Dedifferentiated amniotic fluid mesenchymal stem cell (primary cell): Measurements from ENCODE around the gene ZNF444.

Experiments used
- DNase-seq: peaks from one replicate; pipeline ENCODE4 v3.0.0-alpha.2; 2016; ENCODE audit errors: extremely low spot score

Gene ZNF444

DNA sequence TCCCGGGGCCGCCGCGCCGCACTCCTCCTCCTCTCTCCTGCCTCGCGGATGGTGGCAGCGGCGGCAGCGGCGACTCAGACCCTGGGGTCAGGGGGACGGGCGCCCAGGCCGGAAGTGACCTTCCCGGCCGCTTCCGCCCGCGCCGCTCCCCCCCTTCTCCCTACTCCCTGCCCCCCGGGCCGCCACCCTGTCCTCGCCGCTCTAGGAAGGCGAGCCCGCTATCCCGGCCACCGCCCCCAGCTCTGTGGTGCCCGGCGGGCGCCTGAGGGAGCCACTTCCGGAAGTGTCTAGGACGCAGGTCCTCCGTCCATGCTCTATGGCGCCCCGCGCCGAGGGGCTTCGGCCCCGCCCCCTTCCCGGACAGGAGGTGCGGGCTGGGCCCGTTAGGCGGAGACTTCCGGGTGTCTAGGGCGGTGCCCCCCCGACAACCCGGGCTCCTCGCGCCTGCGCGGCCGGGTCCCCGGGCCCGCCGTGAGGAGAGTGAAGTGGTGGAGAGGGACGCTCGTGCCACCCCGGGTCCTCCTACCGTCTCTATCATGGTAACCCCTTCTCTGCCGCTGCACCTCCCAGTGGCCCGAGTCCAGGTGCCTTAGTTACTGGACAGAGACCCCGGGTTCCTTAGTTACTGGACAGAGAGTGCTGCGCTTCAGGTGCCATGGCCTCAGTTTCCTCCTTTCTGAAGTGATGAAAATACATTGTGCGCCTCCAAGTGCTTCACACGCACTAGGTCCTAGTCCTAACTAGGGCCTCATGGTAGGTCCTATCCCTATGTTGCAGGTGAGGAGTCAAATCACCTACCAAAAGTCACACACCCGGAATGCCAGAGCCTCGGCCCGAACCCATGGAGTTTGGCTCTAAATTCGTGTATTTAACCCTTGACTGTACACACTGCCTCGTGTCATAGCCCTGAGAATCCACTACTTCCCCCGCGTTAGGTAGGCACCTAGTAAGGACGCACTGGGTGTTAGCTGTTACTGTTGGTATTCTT, 19.6 kb upstream of the ZNF444 start, which contains the start of gene ZNF787:
TSS of gene ZNF787 (minus strand) at position 116 of the 988 bp plus-strand sequence. CDS start 18,078 bp downstream, outside the sequence.
- peak; percentile 96 for DNase-seq

DNA sequence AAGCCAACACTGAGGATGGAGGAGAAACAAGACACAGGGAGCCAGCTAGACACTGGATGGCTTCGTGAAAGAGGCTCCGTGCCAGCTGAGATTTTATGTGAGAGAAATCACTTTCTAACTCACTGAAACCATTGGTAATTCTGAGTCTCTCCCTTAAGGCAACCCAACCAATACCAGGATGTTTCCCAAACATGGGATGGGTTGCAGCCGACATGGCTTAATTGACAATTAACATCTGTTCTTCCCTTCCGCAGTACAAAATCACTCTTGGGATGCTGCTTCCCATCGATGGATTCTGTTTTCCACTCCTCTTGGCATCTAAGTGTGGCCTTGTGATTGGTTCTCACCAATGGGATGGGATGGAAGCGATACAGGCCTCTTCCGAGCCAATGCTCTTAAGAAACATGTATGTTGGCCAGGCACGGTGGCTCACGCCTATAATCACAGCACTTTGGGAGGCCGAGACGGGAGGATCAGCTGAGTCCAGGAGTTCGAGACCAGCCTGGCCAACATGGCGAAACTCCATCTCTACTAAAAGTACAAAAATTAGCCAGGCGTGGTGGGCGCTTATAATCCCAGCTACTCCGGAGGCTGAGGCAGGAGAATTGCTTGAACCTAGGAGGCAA, 17.7 kb upstream of the ZNF444 start:
- DNase-seq, result no peak

DNA sequence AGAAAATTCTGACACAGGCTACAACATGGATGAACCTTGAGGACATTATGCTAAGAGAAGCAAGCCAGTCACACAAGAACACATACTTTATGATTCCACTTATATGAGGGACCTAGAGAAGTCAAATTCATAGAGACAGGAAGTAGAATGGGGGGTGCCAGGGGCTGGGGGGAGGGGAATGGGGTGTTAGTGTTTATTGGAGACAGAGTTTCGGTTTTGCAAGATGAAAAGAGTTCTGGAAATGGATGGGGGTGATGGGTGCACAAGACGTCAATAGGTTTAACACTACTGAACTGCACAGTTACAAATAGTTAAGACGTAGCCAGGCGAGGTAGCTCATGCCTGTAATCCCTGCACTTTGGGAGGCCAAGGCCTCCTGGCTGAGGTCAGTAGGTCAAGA, 16.5 kb upstream of the ZNF444 start:
- DNase-seq, result no peak

DNA sequence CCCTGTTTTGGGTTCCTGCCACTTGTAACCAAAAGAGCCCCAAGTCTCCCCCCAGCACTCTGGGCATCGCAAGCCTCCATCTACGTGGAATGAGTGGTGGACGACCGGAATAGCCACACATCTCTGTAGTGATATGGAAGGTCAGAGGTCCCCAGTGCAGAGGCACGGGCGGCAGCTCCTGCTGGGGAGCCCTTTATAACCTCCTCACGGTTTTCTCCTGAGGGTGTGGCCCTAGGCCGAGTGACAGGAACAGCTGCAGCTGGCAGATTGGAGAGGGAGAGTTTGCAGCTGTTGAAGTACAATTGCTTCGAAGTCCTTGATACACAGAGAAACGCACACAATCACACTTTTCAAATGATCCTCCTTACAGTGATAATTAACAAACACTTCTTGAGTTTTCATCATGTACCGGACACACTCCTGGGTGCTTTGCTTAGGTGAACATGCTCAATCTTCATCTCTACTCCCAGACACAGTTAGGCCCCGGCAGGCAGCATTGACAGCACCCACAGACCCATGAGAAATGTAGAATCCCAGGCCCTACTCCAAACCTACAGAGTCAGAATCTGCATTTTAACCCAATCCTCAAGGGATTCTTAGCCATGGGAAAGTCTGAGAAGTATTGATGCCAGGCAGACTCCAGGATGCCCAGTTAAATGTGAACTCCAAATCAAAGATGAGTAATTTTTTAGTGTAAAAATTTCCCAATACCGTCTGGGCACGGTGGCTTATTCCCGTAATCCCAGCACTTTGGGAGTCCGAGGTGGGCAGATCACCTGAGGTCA, 15.1 kb upstream of the ZNF444 start:
- no peak for DNase-seq

DNA sequence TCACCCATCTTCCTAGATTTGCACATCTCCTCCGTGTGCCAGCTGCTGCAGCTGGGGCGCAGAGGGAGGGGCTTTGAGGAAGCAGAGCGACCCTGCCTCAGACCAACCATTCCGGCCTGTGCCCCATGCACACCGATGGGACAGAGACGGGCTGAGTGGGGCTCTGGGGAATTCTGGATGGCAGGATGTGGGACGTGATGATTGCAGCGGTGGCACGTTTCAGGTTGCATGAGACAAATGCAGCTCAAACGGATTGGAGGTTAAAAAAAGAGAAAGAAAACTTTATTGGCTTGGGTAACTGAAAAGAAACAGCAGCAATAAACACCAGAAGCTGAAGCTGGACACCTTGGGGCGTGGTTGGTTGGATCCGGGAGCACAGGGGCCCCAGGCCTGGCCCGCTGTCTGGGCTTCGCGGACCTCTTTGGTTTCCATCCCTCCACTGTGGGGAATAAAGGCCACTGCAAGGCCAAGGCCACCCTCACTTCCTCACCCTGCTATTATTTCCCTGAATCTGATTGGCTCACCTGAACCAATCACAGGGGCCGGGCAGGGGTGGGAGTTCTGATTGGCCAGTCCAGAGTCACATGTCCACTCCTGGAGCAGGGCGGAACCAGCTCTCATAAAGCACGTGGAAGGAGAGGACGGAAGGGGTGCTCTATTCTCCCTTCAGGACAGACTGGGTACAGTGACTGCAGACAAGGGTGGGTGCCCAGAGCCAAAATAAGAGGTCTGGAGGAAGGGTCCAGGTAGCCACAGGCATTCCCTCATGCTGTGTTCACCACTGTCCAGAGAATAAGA, 13.9 kb upstream of the ZNF444 start:
- DNase-seq, result no peak

DNA sequence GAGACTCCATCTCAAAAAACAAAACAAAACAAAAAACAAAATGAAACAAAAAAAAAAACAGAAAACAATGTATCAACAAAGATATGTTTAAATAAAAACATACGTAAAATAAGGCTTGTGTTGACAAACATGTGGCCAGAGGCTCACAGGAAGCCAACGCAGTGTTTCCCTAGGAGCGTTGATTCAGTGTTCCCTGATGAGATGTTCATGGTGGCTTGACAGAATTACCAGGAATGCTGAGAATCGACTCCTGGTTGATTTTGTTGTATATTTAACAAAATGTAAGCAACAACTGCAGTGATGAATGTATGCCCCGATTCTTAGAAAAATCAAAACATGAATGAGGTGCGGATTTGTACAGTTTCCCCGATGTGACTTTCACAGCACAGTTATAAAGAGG, 11.1 kb upstream of the ZNF444 start:
- no peak for DNase-seq

DNA sequence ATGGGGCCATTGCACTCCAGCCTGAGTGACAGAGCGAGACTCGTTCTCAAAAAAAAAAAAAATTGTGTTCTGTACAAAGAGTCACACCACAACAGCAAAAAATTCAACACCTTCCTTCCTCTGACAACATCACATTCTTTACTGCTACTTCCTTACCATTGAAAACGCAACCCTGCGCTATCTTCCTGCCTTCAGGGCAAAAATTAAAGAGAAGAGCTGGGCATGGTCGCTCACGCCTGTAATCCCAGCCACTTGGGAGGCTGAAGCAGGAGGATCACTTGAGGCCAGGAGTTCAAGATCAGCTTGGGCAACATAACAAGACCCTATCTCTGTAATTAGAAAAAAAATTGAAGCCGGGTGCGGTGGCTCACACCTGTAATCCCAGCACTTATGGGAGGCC, 9.4 kb upstream of the ZNF444 start:
- no peak for DNase-seq

DNA sequence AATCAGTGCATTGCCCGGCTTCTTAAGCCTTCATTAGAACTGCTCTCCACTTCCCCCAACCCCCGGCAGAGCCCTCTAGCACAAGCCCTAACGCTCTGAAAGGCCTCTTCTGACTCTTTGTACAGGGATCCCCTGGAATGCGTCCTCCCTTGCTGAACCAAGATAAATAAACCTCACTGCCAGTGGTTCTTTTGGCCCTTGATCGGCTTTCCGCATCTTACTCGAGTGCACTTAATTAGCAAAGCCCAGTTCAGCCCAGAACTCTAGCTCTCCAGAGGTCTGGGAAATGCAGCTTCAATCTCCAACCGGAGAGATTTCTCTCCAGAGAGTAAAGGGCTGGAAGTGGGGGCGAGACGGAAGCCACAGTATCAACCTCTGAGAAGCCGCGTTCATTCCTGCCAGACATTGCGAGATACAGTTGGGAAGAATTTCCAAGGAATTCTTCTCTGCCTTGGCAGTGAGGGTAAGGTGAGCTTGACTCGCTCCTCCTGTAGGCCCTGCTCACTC, 8.7 kb upstream of the ZNF444 start:
- DNase-seq, result peak; percentile 34

DNA sequence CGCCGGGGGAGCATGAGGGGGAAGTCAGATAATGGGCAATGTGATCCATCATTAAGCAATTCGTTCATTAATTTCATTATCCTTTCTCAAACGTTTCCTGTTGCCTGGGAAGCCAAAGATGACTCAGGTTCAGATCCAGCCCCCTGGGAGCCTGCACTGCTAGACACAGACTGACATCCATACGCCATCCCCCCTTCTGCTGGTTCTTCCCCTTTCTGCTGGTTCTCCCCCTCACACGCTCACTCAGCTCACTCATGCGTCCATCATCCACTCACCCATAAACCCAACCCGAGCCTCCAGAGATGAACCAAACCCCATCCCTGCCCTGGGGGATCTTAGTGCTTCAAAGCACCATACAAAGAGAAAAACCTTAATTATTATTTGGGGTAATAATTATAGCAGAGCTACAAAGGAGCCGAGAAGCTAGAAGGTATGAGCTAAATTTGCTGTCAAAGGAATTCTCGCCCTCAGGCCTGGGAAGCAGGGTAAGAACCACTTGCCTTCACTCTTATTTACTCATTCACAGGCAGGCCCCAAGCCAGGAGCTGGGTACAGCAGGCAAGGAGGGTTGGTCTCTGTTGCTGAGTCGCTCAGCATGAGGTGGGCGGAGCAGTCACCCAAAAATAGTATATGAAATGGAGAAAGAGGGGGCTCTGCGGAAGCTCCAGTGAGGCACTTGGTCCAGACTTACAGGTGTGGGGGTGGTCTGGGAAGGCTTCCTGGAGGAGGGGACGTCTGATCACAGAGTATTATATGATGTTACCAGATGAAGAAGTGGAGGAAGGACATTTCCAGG, 7.0 kb upstream of the ZNF444 start:
- no peak for DNase-seq

DNA sequence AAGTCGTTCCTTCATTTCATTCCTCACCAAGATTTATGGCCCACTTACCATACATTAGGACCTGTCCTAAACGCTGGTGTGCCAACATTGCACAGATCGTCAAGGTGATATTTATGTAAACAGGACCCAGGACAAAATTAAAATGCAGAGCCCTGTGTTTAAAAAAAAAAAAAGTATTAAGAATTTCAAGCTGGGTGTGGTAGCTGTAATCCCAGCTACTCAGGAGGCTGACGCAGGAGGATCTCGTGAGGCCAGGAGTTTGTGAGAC, 6.5 kb upstream of the ZNF444 start:
- DNase-seq, result no peak

DNA sequence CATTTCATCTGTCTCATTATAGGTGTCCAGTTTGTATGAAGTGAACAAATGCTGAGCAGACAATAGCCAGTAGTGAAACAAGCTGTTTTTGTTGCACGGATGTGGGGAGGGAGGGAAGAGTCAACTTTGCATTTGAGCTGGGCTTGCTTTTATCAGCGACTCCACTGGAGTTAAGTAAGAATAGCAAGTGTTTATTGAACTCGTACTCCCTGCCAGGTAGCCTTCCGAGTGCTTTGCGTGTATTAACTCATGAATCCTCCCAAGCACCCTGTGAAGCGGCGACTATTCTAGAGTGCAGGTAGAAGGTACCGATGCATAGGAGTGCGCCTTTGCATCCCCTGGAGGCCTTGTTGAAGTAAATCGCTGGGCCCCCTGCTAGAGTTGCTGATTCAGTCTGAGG, 4.7 kb upstream of the ZNF444 start:
- DNase-seq, result no peak

DNA sequence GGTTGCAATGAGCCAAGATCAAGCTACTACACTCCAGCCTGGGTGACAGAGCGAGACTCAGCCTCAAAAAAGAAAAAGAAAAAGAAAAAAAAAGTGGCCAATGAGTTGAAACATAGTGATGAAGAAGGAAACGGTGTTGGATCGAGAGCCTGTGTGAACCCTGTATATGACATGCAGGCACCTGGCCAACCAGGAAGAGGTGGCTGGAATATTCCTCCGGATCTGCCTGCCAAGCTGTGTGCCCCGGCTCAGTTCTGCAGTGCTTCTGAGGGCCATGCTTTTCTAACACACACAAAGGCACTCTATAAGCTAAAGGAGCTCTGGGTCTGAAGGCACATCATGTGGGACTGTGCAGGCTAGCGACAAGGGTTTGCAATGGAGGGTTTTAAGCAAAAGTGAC, 3.7 kb upstream of the ZNF444 start:
- DNase-seq, result no peak

DNA sequence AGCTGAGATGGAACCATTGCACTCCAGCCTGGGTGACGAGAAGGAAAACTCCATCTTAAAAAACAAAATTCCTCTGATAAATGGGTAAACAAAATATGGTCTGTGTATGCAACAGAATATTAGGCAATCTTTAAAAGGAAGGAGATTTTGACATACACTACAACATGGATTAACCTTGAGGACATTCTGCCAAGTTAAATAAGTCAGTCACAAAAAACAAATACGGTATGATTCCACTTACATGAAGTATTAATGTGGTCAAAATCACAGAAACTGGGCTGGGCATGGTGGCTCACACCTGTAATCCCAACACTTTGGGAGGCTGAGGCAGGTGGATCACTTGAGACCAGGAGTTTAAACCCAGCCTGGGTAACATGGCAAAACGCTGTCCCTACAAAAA, 3.0 kb upstream of the ZNF444 start:
- no peak for DNase-seq

DNA sequence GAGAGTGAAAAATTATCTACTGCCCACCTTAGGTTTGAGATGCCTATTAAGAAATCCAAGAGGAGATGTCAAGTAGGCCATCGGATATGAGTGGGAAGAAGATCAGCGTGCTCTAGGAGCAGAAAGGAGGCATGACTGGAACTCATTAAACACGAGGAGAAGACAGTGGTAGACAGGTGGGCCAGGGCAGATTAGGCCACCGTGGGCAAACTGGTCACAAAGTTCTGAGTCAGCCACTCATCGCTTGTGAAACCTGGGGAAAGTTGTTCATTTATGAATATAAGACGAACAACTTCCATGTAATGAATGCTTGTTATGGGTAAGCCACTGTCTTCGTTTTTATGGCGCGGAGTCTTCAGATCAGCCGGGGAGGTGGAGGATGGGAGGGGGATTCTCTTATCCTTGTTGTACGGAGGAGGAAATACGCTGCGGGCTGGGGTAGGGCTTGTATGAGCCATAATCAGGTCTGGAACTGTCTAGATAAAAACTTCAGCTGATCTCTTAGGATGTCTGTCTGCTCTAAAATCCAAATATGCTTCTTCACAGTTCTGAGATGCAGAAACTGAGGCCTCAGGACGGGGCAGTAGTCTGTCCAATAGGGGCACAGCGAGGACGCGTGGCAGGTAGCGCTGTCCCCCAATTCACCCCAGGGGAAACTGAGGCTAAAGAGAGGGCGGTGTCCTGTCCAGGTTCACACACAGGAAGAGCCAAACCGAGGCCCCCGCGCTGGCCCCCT, 1.1 kb upstream of the ZNF444 start:
- no peak for DNase-seq

DNA sequence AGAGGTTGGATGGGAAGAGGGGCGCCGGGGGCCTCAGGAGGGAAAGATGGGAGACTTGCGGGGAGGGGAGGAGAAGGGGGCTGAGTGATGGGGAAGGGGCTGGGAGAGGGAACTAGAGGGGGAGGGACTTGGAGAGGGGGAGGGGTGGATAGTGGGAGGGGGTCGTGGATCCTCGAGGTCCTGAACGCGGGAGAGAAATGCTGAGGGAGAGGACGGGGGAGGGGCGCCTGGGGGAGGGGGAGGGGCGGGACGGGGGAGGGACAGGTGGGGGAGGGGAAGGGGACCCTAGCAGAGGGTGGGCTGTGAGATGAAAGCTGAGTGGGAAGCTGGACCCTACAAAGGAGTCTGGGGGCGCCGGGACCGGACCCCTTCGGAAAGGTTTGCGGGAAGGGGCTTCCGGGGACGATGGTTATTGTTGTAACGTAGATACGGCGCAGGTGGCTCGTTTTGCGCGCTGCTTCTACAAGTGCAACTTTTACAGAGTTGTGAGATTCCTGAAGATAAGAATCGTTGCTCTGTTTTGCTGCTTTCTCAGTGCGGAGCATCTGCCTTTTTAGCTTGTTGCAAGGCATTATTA, 418 bp downstream of the ZNF444 start:
- no peak for DNase-seq

DNA sequence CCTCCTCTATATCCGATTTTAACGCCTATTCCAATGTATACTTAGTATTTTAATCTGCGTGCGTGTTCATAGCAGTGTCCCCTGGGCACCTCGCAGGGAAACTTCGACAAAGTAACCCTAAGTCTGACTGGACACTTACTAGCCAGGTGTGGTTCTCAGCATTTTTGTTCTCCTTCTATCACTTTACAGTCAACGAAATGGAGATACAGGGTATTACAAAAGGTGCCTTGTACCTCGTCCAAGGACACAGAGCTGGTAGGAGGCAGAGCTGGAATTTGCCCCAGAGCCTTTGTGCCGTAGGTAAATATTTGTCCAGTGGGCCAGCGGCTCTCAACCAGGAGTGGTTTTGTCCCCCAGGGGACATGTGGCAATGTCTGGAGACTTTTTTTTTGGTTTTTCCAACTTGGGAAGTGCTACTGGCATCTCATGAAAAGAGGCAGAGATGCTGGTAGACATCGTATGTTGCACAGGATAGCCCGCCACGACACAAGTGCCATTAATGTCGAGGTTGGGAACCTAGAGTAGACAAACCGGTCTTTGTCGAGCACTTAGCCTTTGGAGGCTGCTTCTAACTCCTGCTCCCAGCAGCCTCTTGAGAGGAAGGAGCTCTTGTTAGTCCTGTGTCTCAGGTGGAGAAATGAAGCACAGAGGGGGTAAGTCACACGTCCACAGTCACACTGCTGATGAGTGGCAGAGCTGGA, 1.1 kb downstream of the ZNF444 start:
- no peak for DNase-seq

DNA sequence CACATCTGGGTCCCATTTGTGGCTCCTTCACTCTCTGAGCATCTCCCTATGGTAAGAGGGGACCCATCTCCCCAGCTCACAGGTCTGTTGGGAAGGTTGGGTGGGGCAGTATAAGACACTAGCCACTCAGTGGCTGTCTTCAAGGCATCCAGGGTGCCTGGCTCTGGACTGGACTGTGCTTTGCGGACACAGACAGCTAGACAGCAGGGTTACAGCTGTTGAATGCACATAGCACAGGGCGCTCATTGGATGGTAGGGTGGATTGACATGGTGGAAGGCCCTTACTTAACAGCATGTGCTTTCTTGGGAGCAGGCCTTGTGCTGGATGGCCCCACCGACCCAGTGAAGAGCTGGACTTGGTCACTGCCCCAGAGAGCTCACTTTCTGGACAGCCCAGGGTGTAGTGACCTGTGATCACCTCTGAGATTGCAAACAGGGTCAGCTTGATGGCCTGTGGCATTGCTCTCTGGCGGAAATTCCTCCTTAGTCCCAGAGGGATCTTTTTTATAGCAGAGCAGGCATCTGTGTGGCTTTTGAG, 1.9 kb downstream of the ZNF444 start:
- DNase-seq, result no peak

DNA sequence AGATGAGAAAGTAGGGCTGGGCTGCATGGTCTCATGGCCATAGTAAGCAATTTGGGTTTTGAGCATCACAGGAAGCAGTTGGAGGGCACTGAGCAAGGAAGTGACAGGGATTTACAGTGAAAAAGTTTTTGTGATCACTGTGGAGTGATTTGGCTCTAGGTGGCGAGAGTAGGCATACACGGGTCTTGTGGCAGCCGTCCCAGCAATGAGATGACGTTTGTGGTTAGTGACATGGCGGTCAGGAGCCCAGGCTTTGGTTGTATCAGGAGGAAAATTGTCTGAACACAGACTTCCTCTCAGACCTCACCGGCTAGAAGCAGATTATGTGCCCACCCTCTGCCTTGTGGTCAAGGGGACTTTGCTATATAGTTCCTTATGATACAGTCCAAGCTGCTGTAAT, 3.3 kb downstream of the ZNF444 start:
- no peak for DNase-seq

DNA sequence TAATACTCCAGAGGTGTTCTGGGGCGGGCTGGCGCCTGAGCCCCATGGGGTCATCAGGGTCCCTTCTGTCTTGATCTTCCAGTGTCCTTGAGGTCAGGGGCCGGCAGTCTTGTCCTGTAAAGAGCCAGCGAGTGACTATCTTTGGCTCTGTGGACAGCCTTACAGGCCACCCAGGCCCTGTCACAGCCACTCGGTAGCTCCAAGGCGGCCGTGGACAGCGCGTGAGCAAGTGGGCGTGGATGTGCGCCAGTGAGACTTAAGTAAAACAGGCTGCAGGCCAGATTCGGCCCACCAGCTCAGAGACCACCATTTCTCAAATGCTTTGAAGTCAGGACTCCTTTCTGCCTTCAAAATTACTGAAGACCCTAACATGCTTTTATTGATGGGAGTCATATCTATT, 3.7 kb downstream of the ZNF444 start:
- no peak for DNase-seq
